Endodermal cell (in vitro differentiated cells): ENCODE data around the gene HERC3. TPM values are rescaled to one million over a fixed set of nuclear protein-coding genes. Genes with fewer than 3 reads are reported as not detected.

Experiments used
- DNase-seq: peaks from one replicate; pipeline ENCODE4 v3.0.0-alpha.2; 2017
- H3K27ac ChIP-seq: 2 replicates; pipeline ENCODE4 v1.5.1; 2013; ENCODE audit warnings: mild to moderate bottlenecking, low read depth, low read length, moderate library complexity
- H3K27me3 ChIP-seq: 2 replicates; pipeline ENCODE4 v1.6.1; 2013; ENCODE audit warnings: mild to moderate bottlenecking, low read length, moderate library complexity; ENCODE audit not compliant: insufficient read depth, control insufficient read depth, poor library complexity, severe bottlenecking
- H3K36me3 ChIP-seq: 2 replicates; pipeline ENCODE4 v1.7.0; 2013; ENCODE audit warnings: mild to moderate bottlenecking, low read length, moderate library complexity; ENCODE audit not compliant: control insufficient read depth, insufficient read depth
- H3K4me1 ChIP-seq: one replicate; pipeline ENCODE4 v1.7.0; 2013; ENCODE audit warnings: low read length; ENCODE audit not compliant: control insufficient read depth, insufficient read depth
- H3K4me3 ChIP-seq: 2 replicates; pipeline ENCODE4 v1.5.1; 2013; ENCODE audit warnings: mild to moderate bottlenecking, low read length, moderate library complexity
- H3K9ac ChIP-seq: 2 replicates; pipeline ENCODE4 v1.6.1; 2013; ENCODE audit warnings: mild to moderate bottlenecking, low read length, moderate library complexity; ENCODE audit not compliant: poor library complexity, severe bottlenecking; ENCODE audit errors: extremely low read depth
- H3K9me3 ChIP-seq: 2 replicates; pipeline ENCODE4 v1.6.1; 2013; ENCODE audit warnings: mild to moderate bottlenecking, low read length, moderate library complexity; ENCODE audit not compliant: control insufficient read depth
- H3K27ac Mint-ChIP-seq: 2 replicates; pipeline ENCODE4 v1.8.0; 2020; ENCODE audit warnings: mixed read lengths
- H3K27me3 Mint-ChIP-seq: 2 replicates; pipeline ENCODE4 v1.8.0; 2021; ENCODE audit warnings: mild to moderate bottlenecking, mixed read lengths; ENCODE audit not compliant: insufficient read depth
- H3K36me3 Mint-ChIP-seq: 2 replicates; pipeline ENCODE4 v1.8.0; 2020; ENCODE audit warnings: low read depth, mixed read lengths
- H3K4me1 Mint-ChIP-seq: 2 replicates; pipeline ENCODE4 v1.8.0; 2020; ENCODE audit warnings: mixed read lengths
- H3K4me3 Mint-ChIP-seq: 2 replicates; pipeline ENCODE4 v1.8.0; 2020; ENCODE audit warnings: mild to moderate bottlenecking, moderate library complexity, mixed read lengths
- H3K9me3 Mint-ChIP-seq: 2 replicates; pipeline ENCODE4 v1.8.0; 2020; ENCODE audit warnings: mild to moderate bottlenecking, mixed read lengths
- CTCF ChIP-seq: fragments of 200-600 bp; sonication (generic); conservative IDR thresholded peaks from 2 replicates; pipeline ENCODE4 v1.5.0; 2021; ENCODE audit warnings: antibody characterized with exemption, mild to moderate bottlenecking
- WGBS, 2 experiments: methylation state at CpG; one replicate each; pipeline versions ENCODE4 v1.1.5 to v1.1.7; 2013; ENCODE audit warnings: missing lambda C conversion rate in 2 of 2, mixed read lengths in 1 of 2; ENCODE audit not compliant: insufficient coverage in 1 of 2, insufficient read length in 1 of 2; 5-methylcytosine and 5-hydroxymethylcytosine counted together
- total RNA-seq, 2 donors: library from RNA; stranded (reverse); fragmentation: NEBNext Ultra II Directional in 1 of 2; extraction: Animal tissue kit (Norgen Biotek cat#: 25700) in 1 of 2; gene quantifications; 2 replicates in 1 of 2; 3 replicates in 1 of 2; pipeline ENCODE4 v1.2.1, GENCODE V29; 2021

Gene HERC3
- total RNA-seq, 2 donors from 2014 or later, result 4.4 to 5.9 TPM

GRCh38 chr4:88725143-88725542 is 132.9 kb downstream of the HERC3 start:
- Mint-ChIP-seq H3K36me3 (peaks cover 13% of the 10 kb centered on the region), H3K9me3 (no peaks in the 10 kb centered on the region), H3K4me1 (no peaks in the 10 kb centered on the region), H3K27me3 (no peaks in the 10 kb centered on the region), H3K4me3 (no peak overlapping the region), H3K27ac (no peak overlapping the region)
- no peak overlapping the region for H3K4me3 ChIP-seq
- TF ChIP-seq CTCF, result no peak
- no peak overlapping the region for H3K27ac ChIP-seq
- no peak overlapping the region for H3K9ac ChIP-seq
- no peaks in the 10 kb centered on the region for H3K9me3 ChIP-seq
- WGBS, 2 experiments, result 93 to 100% methylated on average over 3 to 4 of the region's 4 CpGs
- no peaks in the 10 kb centered on the region for H3K27me3 ChIP-seq
- peaks cover 9% of the 10 kb centered on the region for H3K36me3 ChIP-seq
- no peak for DNase-seq
- no peaks in the 10 kb centered on the region for H3K4me1 ChIP-seq

- Histone ChIP-seq H3K9ac (no peak overlapping the region), H3K4me1 (no peaks in the 10 kb centered on the region), H3K9me3 (no peaks in the 10 kb centered on the region), H3K27me3 (no peaks in the 10 kb centered on the region), H3K27ac (no peak overlapping the region), H3K36me3 (peaks cover 9% of the 10 kb centered on the region), H3K4me3 (no peak overlapping the region)
- no peaks in the 10 kb centered on the region for H3K9me3 Mint-ChIP-seq
- peaks cover 18% of the 10 kb centered on the region for H3K36me3 Mint-ChIP-seq
- no peak overlapping the region for H3K4me3 Mint-ChIP-seq
- H3K4me1 Mint-ChIP-seq, result no peaks in the 10 kb centered on the region
- H3K27ac Mint-ChIP-seq, result no peak overlapping the region
- WGBS, 2 experiments, result 91 to 100% methylated on average over 1 to 2 of the region's 2 CpGs
- DNase-seq, result no peak
- no peak for TF ChIP-seq CTCF
- H3K27me3 Mint-ChIP-seq, result no peaks in the 10 kb centered on the region
Observed at GRCh38 chr4:88725986-88726385, 133.7 kb downstream of the HERC3 start.

GRCh38 chr4:88728146-88728545 is 135.9 kb downstream of the HERC3 start:
- H3K4me3 Mint-ChIP-seq, result no peak overlapping the region
- WGBS, 2 experiments, result 92 to 100% methylated on average over 5 to 6 of the region's 6 CpGs
- H3K4me1 ChIP-seq, result no peaks in the 10 kb centered on the region

More at GRCh38 chr4:88728146-88728545, 135.9 kb downstream of the HERC3 start:
- Mint-ChIP-seq H3K27ac (no peak overlapping the region), H3K4me1 (no peaks in the 10 kb centered on the region), H3K27me3 (no peaks in the 10 kb centered on the region), H3K36me3 (peaks cover 22% of the 10 kb centered on the region), H3K9me3 (no peaks in the 10 kb centered on the region)
- H3K27ac ChIP-seq, result no peak overlapping the region
- H3K9me3 ChIP-seq, result no peaks in the 10 kb centered on the region
- no peak for DNase-seq
- no peaks in the 10 kb centered on the region for H3K27me3 ChIP-seq
- no peak overlapping the region for H3K9ac ChIP-seq
- TF ChIP-seq CTCF, result no peak
- H3K36me3 ChIP-seq, result peaks cover 9% of the 10 kb centered on the region
- H3K4me3 ChIP-seq, result no peak overlapping the region
